WTC11 (cell line): ENCODE results near the gene ADAT2. TPM values are rescaled to one million over a fixed set of nuclear protein-coding genes. Genes with fewer than 3 reads are reported as not detected.
A peak's percentile ranks its signal among the peaks of the same experiment; 100 is the strongest.

ENCODE experiments used
- ATAC-seq: fragments of 200-7000 bp; cut with Tn5 transposase; 2 replicates; pipeline ENCODE4 v1.10.0; 2021; ENCODE audit warnings: mild to moderate bottlenecking, moderate library complexity
- CTCF ChIA-PET: fragments of 300-600 bp; sonication (Branson Sonifier 250); formaldehyde crosslinking; loops from one replicate; lab custom pipeline; 2021; ENCODE audit warnings: antibody characterized with exemption; lab: Charles Lee
- POLR2A ChIA-PET: fragments of 350-600 bp; sonication (Branson Sonifier 250); formaldehyde crosslinking; loops from one replicate; lab custom pipeline; 2021; ENCODE audit warnings: antibody characterized with exemption; lab: Charles Lee
- DNase-seq: peaks from one replicate; pipeline ENCODE4 v3.0.0; 2021; ENCODE audit warnings: low spot score
- H3K27ac Mint-ChIP-seq: 2 replicates; pipeline ENCODE4 v1.8.0; 2021; ENCODE audit warnings: mixed read lengths
- H3K27me3 Mint-ChIP-seq: 2 replicates; pipeline ENCODE4 v1.8.0; 2021; ENCODE audit warnings: low read depth, mild to moderate bottlenecking, moderate library complexity, mixed read lengths
- H3K36me3 Mint-ChIP-seq: 2 replicates; pipeline ENCODE4 v1.8.0; 2021; ENCODE audit warnings: mixed read lengths
- H3K4me1 Mint-ChIP-seq: 2 replicates; pipeline ENCODE4 v1.8.0; 2022; ENCODE audit warnings: mixed read lengths
- H3K4me3 Mint-ChIP-seq: 2 replicates; pipeline ENCODE4 v1.8.0; 2021; ENCODE audit warnings: mild to moderate bottlenecking, moderate library complexity, mixed read lengths
- H3K9me3 Mint-ChIP-seq: 2 replicates; pipeline ENCODE4 v1.8.0; 2021; ENCODE audit warnings: mixed read lengths
- ARID4B ChIP-seq: sonication (generic); formaldehyde crosslinking; IDR thresholded peaks from 2 replicates; pipeline ENCODE4 v1.8.0; 2023; ENCODE audit warnings: missing genetic modification reagents, mild to moderate bottlenecking, borderline replicate concordance
- ATF1 ChIP-seq: sonication (generic); formaldehyde crosslinking; IDR thresholded peaks from 2 replicates; pipeline ENCODE4 v1.8.1; 2023; ENCODE audit warnings: mild to moderate bottlenecking, moderate library complexity, missing genetic modification reagents
- NFYB ChIP-seq: sonication (generic); formaldehyde crosslinking; conservative IDR thresholded peaks from 2 replicates; pipeline ENCODE4 v1.8.0; 2022; ENCODE audit warnings: low read depth, missing genetic modification reagents
- RELA ChIP-seq: sonication (generic); formaldehyde crosslinking; IDR thresholded peaks from 2 replicates; pipeline ENCODE4 v1.8.1; 2022; ENCODE audit warnings: missing genetic modification reagents, mild to moderate bottlenecking, borderline replicate concordance
- USF2 ChIP-seq: sonication (generic); formaldehyde crosslinking; IDR thresholded peaks from 2 replicates; pipeline ENCODE4 v1.8.1; 2023; ENCODE audit warnings: mild to moderate bottlenecking, missing genetic modification reagents, moderate library complexity
- ZNF219 ChIP-seq: sonication (generic); formaldehyde crosslinking; IDR thresholded peaks from 2 replicates; pipeline ENCODE4 v1.8.0; 2023; ENCODE audit warnings: missing genetic modification reagents, mild to moderate bottlenecking, borderline replicate concordance
- ZNF263 ChIP-seq: sonication (generic); formaldehyde crosslinking; IDR thresholded peaks from 2 replicates; pipeline ENCODE4 v1.8.1; 2022; ENCODE audit warnings: low read depth, mild to moderate bottlenecking, moderate library complexity, missing genetic modification reagents
- ZNF416 ChIP-seq: fragments of 250-450 bp; sonication (Bioruptor Pico); IDR thresholded peaks from 2 replicates; pipeline ENCODE4 v1.9.0; 2021; ENCODE audit warnings: mild to moderate bottlenecking, inconsistent platforms
- ZNF425 ChIP-seq: fragments of 250-450 bp; sonication (Bioruptor Pico); conservative IDR thresholded peaks from 2 replicates; pipeline ENCODE4 v1.9.0; 2021; ENCODE audit warnings: mild to moderate bottlenecking
- ZNF671 ChIP-seq: fragments of 250-450 bp; sonication (Bioruptor Pico); IDR thresholded peaks from 2 replicates; pipeline ENCODE4 v1.8.0; 2021; ENCODE audit warnings: mild to moderate bottlenecking
- total RNA-seq: library from RNA; stranded (reverse); gene quantifications from 3 replicates; pipeline ENCODE4 v1.2.3, GENCODE V29; 2021
- TF ChIP-seq, protein P1 (sequence below): sonication (generic); formaldehyde crosslinking; IDR thresholded peaks from 2 replicates; pipeline ENCODE4 v1.8.1; 2023; ENCODE audit warnings: mild to moderate bottlenecking, missing genetic modification reagents, borderline replicate concordance
- TF ChIP-seq, protein P2 (sequence below): sonication (generic); formaldehyde crosslinking; IDR thresholded peaks from 2 replicates; pipeline ENCODE4 v1.8.0; 2022; ENCODE audit warnings: mild to moderate bottlenecking, missing genetic modification reagents
- TF ChIP-seq, protein P3 (sequence below): sonication (generic); formaldehyde crosslinking; IDR thresholded peaks from 2 replicates; pipeline ENCODE4 v1.8.0; 2022; ENCODE audit warnings: mild to moderate bottlenecking, missing genetic modification reagents

The ADAT2 gene
- total RNA-seq, 1 experiment from 2014 or later = 13.3 TPM

GRCh38 chr6:143450453-143451371 lies at the start of gene ADAT2, which contains the start of gene PEX3 (continued):
- TF ChIP-seq NFYB = peak; percentile 49
- TF ChIP-seq ATF1 (CRISPR knock-in tag) = 0 out of 2 replicates have a peak, but pooled peaks have one; percentile 26
- 0 out of 2 replicates have a peak, but pooled peaks have one; percentile 45 for TF ChIP-seq ZNF219 (CRISPR knock-in tag)
- TF ChIP-seq ZNF416 (CRISPR knock-in tag) = 0 out of 2 replicates have a peak, but pooled peaks have one; percentile 54
- peak; percentile 22; the same call in 1 of the 2 replicates for TF ChIP-seq ARID4B (CRISPR knock-in tag)
- TF ChIP-seq, protein P1, sequence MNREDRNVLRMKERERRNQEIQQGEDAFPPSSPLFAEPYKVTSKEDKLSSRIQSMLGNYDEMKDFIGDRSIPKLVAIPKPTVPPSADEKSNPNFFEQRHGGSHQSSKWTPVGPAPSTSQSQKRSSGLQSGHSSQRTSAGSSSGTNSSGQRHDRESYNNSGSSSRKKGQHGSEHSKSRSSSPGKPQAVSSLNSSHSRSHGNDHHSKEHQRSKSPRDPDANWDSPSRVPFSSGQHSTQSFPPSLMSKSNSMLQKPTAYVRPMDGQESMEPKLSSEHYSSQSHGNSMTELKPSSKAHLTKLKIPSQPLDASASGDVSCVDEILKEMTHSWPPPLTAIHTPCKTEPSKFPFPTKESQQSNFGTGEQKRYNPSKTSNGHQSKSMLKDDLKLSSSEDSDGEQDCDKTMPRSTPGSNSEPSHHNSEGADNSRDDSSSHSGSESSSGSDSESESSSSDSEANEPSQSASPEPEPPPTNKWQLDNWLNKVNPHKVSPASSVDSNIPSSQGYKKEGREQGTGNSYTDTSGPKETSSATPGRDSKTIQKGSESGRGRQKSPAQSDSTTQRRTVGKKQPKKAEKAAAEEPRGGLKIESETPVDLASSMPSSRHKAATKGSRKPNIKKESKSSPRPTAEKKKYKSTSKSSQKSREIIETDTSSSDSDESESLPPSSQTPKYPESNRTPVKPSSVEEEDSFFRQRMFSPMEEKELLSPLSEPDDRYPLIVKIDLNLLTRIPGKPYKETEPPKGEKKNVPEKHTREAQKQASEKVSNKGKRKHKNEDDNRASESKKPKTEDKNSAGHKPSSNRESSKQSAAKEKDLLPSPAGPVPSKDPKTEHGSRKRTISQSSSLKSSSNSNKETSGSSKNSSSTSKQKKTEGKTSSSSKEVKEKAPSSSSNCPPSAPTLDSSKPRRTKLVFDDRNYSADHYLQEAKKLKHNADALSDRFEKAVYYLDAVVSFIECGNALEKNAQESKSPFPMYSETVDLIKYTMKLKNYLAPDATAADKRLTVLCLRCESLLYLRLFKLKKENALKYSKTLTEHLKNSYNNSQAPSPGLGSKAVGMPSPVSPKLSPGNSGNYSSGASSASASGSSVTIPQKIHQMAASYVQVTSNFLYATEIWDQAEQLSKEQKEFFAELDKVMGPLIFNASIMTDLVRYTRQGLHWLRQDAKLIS (CRISPR knock-in tag) = peak; percentile 83; the same call in 1 of the 2 replicates
- TF ChIP-seq, all 79 proteins: peak for 28

GRCh38 chr6:143498428-143498827 lies 47.9 kb upstream of the ADAT2 start:
- Mint-ChIP-seq H3K27me3 (no peaks in the 10 kb centered on the region), H3K4me1 (no peaks in the 10 kb centered on the region), H3K9me3 (no peaks in the 10 kb centered on the region), H3K27ac (no peak overlapping the region), H3K4me3 (no peak overlapping the region), H3K36me3 (peaks cover 32% of the 10 kb centered on the region)
- DNase-seq = no peak
- POLR2A ChIA-PET = no interaction called here
- CTCF ChIA-PET = no interaction called here
- no peak for ATAC-seq
- TF ChIP-seq ZNF263 (no peak), USF2 (no peak), ZNF671 (no peak), ZNF425 (CRISPR knock-in tag) (no peak), ARID4B (CRISPR knock-in tag) (no peak), RELA (CRISPR knock-in tag) (no peak)
- TF ChIP-seq, protein P2, sequence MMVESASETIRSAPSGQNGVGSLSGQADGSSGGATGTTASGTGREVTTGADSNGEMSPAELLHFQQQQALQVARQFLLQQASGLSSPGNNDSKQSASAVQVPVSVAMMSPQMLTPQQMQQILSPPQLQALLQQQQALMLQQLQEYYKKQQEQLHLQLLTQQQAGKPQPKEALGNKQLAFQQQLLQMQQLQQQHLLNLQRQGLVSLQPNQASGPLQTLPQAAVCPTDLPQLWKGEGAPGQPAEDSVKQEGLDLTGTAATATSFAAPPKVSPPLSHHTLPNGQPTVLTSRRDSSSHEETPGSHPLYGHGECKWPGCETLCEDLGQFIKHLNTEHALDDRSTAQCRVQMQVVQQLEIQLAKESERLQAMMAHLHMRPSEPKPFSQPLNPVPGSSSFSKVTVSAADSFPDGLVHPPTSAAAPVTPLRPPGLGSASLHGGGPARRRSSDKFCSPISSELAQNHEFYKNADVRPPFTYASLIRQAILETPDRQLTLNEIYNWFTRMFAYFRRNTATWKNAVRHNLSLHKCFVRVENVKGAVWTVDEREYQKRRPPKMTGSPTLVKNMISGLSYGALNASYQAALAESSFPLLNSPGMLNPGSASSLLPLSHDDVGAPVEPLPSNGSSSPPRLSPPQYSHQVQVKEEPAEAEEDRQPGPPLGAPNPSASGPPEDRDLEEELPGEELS (CRISPR knock-in tag) = no peak
- TF ChIP-seq, protein P3, sequence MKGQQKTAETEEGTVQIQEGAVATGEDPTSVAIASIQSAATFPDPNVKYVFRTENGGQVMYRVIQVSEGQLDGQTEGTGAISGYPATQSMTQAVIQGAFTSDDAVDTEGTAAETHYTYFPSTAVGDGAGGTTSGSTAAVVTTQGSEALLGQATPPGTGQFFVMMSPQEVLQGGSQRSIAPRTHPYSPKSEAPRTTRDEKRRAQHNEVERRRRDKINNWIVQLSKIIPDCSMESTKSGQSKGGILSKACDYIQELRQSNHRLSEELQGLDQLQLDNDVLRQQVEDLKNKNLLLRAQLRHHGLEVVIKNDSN (CRISPR knock-in tag) = no peak
